Measurements from ENCODE around the gene IGF1R. TPM values are rescaled to one million over a fixed set of nuclear protein-coding genes. Genes with fewer than 3 reads are reported as not detected.

Gene IGF1R
- total and polyA plus RNA-seq, 2 of the 13 experiments (the other 11 are each of a cell fraction or from before 2014, with no cell fraction given) = 15.9 to 18.4 TPM

GRCh38 chr15:98894312-98894711 is 246.0 kb downstream of the IGF1R start:
- 95% methylated on average over 4 of the region's 4 CpGs for WGBS (ENCODE audit: low lambda C conversion rate)
- DNase-seq (ENCODE audit: low spot score) (no peak), FAIRE-seq (no peak), ATAC-seq (no peak)
- Histone ChIP-seq H3K79me2 (ENCODE audit: insufficient read depth, low read length) (peaks cover 2% of the 10 kb centered on the region), H3K4me3 (replicated peaks in 1 of 3; ENCODE audit: insufficient read depth in 1 of 3, low read depth in 2 of 3, low read length in 3 of 3) (no peak overlapping the region), H2AFZ (ENCODE audit: low read length) (no peak overlapping the region), H3K9me3 (ENCODE audit: low read length) (no peaks in the 10 kb centered on the region), H3K27ac (ENCODE audit: extremely low read length, insufficient read depth, low read length) (no peak overlapping the region), H3K4me2 (ENCODE audit: low read depth, low read length) (no peak overlapping the region), H4K20me1 (ENCODE audit: insufficient read depth, low read length) (peaks cover 17% of the 10 kb centered on the region), H3K27me3 (ENCODE audit: control insufficient read depth in 1 of 2, insufficient read depth in 2 of 2, low read length in 2 of 2) (no peaks in the 10 kb centered on the region), H3K9ac (ENCODE audit: insufficient read depth, low read depth, low read length) (no peak overlapping the region), H3K36me3 (replicated peaks in 1 of 2; ENCODE audit: control insufficient read depth in 1 of 2, insufficient read depth in 2 of 2, low read length in 2 of 2) (peaks cover 11 to 57% of the 10 kb centered on the region in 2 experiments; a peak in 4 of 5 replicates), H3K4me1 (ENCODE audit: insufficient read depth, low read length) (peaks cover 29% of the 10 kb centered on the region)
- CTCF ChIA-PET (ENCODE audit: low intra/inter-chr PET ratio, low total read pairs) = no interaction called here
- no TSS peak for BruUV-seq (replicated peaks)
- POLR2A ChIA-PET = no interaction called here
- in situ Hi-C loops (cut with HindIII; ENCODE audit: extremely low pct_ligation_motif_present, low pct_unique_long_range_greater_than_20kb) = no loop called here
- intact Hi-C loops (cut with micrococcal nuclease; ENCODE audit: unreplicated experiment) = no loop called here
- TF ChIP-seq DR1 (CRISPR knock-in tag; IDR thresholded peaks at IDR 0.05) (no peak), YY1 (IDR thresholded peaks at IDR 0.05; ENCODE audit: insufficient read depth, insufficient replicate concordance, low read depth, low read length) (no peak), SYNCRIP (IDR thresholded peaks at IDR 0.05; ENCODE audit: insufficient read depth, low read depth, low read length) (no peak), NPAS2 (CRISPR knock-in tag; IDR thresholded peaks at IDR 0.05; ENCODE audit: borderline replicate concordance) (no peak), ZNF503 (CRISPR knock-in tag; IDR thresholded peaks at IDR 0.05) (no peak), DZIP1 (CRISPR knock-in tag; IDR thresholded peaks at IDR 0.05) (no peak), ZNF318 (CRISPR knock-in tag; IDR thresholded peaks at IDR 0.05) (no peak), SP140L (CRISPR knock-in tag; IDR thresholded peaks at IDR 0.05; ENCODE audit: borderline replicate concordance) (no peak), STAG1 (CRISPR knock-in tag; IDR thresholded peaks at IDR 0.05) (no peak), ISL2 (CRISPR knock-in tag; IDR thresholded peaks at IDR 0.05) (no peak), KAT2B (IDR thresholded peaks at IDR 0.05; ENCODE audit: borderline replicate concordance, low read depth, low read length) (no peak)
